H54 (cell line): ENCODE results near the gene SLC41A1.

Experiments used
- DNase-seq: peaks from one replicate; pipeline ENCODE4 v3.0.0; 2011; ENCODE audit warnings: low spot score, mixed read lengths; ENCODE audit not compliant: insufficient read length
- FAIRE-seq: peaks from 3 replicates; lab custom pipeline; 2011; peaks lifted over from hg19 to GRCh38; lab: Jason Lieb, UNC
- POLR2A ChIP-seq: IDR thresholded peaks from 2 replicates; pipeline ENCODE4 v1.6.1; 2011; ENCODE audit warnings: low read depth, mild to moderate bottlenecking, low read length

Gene SLC41A1

DNA sequence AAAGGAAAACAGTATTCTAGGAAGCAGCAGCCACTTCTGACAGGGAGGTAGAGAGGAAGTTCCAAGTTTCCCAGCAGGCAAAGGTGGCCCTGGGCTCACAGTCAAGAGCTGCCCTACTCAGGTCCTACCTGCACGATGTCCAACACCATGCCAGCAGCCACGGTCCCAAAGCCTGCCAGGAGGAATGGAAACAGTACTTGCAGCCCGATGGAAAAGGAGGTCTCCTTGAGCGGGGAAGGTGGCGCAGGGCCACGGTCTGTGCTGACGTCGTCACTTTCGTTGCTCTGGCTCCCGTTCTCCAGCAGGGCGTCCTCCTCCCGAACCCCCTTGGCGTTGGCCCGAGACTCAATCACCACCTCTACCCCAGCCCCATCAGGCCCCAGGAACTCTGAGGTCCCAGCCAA, 3.1 kb downstream of the SLC41A1 start:
- TF ChIP-seq POLR2A, result no peak
- DNase-seq (no peak), FAIRE-seq (no peak)

DNA sequence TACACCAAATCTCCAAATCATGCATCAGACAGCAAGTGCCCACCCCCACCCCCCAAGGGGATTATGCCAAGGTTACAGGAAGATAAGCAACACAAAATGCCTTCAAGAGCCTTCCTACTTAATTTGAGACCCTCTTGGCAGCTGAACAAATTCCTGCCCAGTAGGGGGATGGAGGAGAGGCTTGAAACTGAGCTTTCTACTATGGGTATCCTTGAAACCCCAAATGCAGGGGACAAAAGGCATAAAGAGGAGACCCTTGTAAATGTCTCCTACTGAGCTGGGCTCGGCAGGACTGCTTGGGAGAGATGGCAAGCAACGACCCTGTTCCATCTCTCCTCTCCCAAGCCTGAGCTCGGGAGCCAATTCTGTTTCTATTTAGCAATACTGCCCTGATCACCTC, 3.5 kb downstream of the SLC41A1 start:
- TF ChIP-seq POLR2A, result no peak
- FAIRE-seq, result no peak
- DNase-seq, result no peak

DNA sequence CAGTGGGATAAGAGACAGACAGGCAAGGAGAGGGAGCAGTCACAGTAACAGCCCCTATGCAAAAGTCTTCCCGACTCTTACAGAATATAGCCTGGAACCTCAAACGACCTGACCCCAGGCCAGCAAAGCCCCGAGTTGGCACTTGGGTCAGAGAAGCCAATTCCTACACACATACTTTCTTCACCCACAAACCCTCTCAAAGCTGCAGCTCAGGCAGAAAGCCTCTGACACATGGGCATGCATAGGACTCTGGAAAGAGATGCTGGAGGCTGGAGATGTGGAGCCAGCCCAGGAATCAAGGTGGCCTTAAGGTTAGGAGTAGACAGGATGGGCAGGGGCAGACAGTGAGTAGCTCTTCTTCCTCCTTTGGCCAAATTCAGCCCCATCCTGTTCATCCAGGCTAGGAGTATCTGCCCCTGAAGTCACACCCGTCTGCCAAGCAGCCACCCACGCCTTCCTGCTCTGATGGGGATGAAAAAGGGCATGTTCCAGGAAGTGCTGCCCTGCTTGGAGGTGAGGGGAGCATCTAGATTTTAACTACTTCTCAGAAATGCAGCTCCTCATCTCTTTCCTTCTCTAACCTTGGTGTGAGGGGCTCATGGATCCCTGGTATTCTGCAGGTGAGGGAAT, 7.8 kb downstream of the SLC41A1 start:
- TF ChIP-seq POLR2A, result no peak
- DNase-seq (no peak), FAIRE-seq (no peak)

DNA sequence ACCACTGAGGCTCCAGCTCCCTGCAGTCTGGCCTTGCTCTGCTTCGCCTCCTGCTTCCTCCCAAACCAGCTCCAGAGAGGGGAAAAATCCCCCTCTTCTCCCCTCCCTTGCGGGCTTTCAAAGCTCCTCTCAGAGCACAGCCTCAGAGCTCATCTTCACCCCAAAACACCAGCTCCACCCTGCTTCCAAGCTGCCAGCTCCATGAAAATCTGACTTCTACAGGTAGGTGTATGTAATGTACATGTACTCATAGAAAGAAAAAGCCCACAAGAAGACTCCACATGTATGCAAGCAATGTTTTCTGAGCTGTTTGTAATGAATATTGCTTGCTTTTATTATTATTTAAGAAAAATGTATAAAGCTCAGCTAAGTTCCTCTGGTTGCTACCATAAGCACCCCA, 8.4 kb downstream of the SLC41A1 start:
- FAIRE-seq, result no peak
- DNase-seq, result no peak
- TF ChIP-seq POLR2A, result no peak

DNA sequence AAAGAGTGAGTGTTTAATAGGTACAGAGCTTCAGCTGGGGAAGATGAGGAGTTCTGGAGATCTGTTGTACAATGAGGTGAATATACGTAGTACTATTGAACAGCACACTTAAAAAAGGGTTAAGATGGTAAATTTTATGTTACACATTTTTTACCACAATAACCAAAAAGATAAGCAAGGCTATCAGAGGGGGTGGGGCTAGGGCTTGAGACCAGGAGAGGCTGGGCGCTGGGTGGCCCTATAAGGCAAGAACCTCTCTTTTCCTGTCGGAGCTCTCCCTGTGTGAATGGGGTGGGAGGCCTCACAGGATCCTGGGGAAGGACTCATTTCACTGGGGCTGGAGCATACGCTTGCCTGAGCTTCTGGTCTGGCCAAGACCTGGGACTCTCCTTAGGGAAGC, 9.0 kb downstream of the SLC41A1 start:
- FAIRE-seq (no peak), DNase-seq (no peak)
- no peak for TF ChIP-seq POLR2A

DNA sequence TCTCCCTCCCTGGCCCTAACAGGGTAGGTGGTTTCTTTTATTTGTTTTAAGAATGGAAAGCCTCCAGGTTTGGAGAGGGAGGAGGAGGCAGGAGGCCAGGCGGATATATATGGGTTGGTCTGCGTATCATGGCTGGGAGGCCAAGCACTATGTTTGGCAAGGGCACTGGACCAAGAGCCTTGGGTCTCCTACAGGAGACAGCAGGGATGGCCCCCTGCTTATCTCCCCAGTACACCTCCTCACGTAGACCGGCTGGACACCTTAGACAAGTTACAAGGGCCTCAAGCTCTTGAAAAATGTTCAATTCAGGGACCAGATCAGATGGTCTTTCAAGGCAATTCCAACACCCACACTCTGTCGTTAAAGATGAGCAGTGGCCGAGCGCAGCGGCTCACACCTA, 10.9 kb downstream of the SLC41A1 start:
- FAIRE-seq, result no peak
- DNase-seq, result no peak
- no peak for TF ChIP-seq POLR2A

DNA sequence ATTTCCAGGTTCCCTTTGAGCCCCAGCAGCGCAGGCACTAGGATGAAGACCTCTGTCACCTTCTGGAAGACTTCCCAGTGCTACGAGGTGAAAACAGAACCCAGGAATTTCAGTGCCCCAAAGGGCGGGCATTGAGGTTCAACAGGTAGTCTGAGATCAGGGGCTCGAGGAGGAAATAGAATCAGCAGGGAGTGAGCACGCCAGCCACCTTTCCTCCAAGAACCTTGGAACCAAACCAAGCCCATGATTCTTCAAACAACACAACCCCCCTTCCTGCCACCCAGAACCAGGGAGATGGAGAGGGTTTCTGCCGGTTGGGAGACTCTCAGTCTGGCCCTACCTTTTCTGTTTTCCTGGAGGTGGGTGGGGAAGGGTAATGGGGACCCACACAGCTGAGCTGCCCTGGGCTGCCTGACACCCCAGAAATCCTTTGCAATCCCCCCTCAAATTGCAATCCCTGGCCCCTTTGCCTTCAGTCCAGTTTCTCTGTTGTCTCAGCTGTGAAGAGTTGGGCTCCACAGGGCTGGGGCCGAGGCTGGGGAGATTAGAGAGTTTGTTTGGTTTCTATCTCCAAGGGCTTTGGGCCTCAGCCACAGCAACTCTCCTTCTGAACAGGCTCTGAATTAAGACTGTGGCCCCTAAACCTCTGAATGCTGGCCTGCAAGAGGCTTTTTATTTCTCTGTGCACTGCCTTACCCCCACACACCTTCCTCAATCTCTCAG, 11.9 kb downstream of the SLC41A1 start:
- TF ChIP-seq POLR2A, result no peak
- FAIRE-seq (no peak), DNase-seq (no peak)

DNA sequence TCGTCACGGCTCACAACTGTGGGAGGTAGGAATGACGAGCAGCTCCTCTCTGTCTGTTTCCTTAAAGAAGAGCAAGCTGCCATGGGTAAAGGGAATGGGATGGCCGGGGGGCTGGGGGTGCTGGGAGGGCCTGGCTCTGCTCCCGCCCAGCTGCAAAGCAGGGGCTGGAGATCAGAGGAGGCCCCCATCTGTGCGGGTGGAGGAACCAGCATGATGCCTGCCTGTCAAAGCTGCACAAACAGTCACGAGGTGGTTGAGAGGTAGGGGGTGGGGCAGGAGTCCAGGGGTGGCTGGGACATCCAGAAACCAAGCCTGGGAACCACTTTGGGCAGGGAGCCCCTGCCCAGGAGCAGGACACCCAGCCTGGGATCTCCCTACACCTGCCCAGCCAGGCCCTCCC, 12.6 kb downstream of the SLC41A1 start:
- DNase-seq (no peak), FAIRE-seq (no peak)
- no peak for TF ChIP-seq POLR2A

DNA sequence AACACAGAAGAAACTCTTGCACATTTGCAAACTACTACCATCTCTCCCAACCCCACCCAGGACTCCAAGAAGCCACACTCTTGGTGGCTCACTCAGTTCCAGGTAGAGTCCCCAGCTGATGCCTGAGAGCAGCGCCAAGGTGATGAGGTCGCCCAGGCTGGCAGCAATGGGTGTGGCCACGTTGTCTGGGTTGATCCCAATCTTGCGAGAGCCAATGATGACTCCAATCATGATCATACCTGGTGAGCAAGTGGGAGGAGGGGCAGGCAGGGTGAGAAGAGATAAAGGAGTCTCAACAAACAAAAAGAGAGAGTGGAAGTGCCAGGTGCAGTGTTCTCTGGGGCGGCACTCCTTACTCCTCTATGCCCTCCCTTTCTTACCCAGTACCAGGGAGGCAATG, 14.4 kb downstream of the SLC41A1 start:
- no peak for TF ChIP-seq POLR2A
- DNase-seq (no peak), FAIRE-seq (no peak)

DNA sequence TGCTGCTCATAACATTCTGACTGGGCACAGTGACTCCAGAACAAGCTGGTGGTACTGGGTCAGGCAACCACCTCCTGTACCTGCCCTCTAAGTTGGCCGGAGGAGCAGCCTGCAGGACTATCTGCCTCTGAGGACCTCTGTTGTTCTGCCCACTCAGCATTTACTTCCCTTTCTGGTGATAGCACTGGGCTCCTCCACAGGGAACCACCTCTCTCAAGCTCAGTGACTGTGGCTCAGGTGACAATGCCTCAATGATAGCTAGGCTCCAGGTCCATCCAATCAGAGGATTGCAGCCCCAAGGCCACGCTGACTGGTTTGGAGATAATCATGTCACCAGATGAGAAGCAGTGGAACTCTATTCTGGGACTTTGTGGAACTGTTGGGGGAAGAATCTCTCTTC, 15.8 kb downstream of the SLC41A1 start:
- FAIRE-seq, result no peak
- no peak for TF ChIP-seq POLR2A
- DNase-seq, result no peak

DNA sequence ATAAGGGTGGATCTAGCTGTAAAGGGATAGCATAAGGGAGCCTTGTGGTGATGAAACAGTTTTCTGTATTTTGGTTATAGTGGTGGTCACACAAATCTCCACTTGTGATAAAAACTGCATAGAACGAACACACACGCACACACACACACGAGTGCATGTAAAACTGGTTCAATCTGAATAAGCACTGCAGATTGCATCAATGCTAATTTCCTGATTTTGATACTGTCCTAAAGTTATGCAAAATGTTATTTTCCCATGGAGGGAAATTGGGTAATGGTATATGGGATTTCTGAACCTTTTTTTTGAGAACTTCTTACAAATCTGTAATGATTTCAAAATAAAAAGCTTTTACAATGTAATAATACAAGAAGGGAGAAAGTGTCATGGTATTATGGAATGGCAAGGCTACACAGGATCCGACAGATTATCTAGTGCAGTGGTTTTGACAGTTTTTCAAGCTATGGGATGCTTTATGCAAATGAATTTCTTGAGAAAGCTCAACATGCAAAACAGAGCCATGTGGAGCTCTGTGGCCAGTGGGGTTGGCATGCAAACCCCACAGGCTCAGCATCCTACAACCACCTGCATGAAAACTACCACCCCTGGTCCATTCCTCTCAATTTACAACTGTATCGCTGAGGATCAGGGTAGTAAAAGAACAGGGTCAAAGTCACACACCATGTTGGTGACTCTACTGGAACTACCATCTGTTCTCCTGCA, 18.8 kb downstream of the SLC41A1 start:
- DNase-seq, result no peak
- TF ChIP-seq POLR2A, result no peak
- FAIRE-seq, result no peak

DNA sequence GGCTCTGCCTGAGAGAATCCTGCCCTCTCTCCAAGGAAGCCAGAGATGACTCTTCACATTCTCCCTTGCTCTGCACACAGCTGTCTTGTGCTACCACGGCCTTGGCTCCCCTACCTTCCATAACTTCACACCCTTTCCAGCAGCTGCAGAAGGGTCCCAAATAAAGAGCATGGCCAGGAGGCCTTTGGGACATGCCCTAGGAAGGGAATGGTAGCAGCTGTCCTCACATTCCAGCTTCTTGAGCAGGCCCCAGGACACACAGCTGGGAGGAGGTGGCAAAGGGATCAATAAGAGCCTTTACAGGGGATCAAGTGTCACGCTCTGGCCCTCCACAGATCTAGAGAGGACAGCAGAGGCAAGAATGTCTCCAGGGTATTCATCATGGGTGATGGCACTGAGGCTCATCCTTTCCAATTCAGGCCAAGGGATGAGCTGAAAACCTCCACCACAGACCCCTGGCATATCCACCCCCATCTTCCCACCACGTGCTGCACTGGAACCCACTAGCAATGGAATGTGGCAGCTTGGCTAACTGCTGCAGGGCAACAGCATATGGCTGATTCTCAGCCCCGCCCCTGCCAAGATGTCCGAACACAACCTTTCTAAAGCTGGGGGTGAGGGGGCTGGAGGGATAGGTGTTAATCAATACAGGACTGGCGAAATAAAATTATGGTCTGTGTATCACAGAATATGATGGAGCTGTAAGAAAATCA, 19.9 kb downstream of the SLC41A1 start:
- no peak for TF ChIP-seq POLR2A
- FAIRE-seq (no peak), DNase-seq (no peak)

DNA sequence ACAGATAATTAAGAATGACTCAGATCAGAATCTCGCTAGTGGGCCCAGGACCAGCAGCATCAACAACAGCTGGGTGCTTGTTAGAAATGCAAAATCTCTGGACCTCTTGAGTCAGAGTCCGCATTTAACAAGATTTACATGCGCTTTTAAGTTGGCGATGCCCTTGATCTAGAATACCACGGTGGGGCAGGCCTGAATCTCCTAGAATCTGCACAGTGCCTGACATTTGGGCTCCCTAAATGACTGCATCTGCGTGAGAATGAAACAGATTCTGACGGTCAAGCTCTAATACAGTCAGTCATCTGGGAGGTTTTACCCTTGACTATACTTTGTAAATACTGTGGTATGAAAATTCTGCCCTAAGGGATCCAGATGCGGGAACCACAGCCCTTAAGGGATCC, 20.5 kb downstream of the SLC41A1 start:
- no peak for TF ChIP-seq POLR2A
- DNase-seq (no peak), FAIRE-seq (no peak)
